ENCODE results near the gene PDIA5. TPM values are rescaled to one million over a fixed set of nuclear protein-coding genes. Genes with fewer than 3 reads are reported as not detected.
A peak's percentile ranks its signal among the peaks of the same experiment; 100 is the strongest.

PDIA5 gene
- total RNA-seq, 1 experiment from 2014 or later, result 41.5 TPM

- H3K27ac Mint-ChIP-seq, result 0 out of 2 replicates have a peak overlapping the region, but pooled peaks have one; percentile 5
- H3K36me3 Mint-ChIP-seq, result no peaks in the 10 kb centered on the region
- DNase-seq (ENCODE audit: low spot score) (no peak), ATAC-seq (no peak)
- H3K4me3 Mint-ChIP-seq, result no peak overlapping the region
- TF ChIP-seq PREB (CRISPR knock-in tag; IDR thresholded peaks at IDR 0.05; ENCODE audit: borderline replicate concordance), result no peak
- TF ChIP-seq ZNF425 (CRISPR knock-in tag; conservative IDR thresholded peaks at IDR 0.05), result no peak
- TF ChIP-seq ZNF396 (CRISPR knock-in tag; IDR thresholded peaks at IDR 0.05; ENCODE audit: borderline replicate concordance), result no peak
- TF ChIP-seq ZNF317 (CRISPR knock-in tag; IDR thresholded peaks at IDR 0.05; ENCODE audit: borderline replicate concordance, low read depth), result no peak
- peaks cover 28% of the 10 kb centered on the region for H3K4me1 Mint-ChIP-seq
- H3K27me3 Mint-ChIP-seq (ENCODE audit: low read depth), result no peaks in the 10 kb centered on the region
- no peaks in the 10 kb centered on the region for H3K9me3 Mint-ChIP-seq
- ChIA-PET CTCF (interaction anchor here (1.5 kb wide), 1 partner anchor 132 kb away, joined by 3 read pairs; no protein-coding TSS in a partner anchor), POLR2A (no interaction called here)
Measured at GRCh38 chr3:123075359-123075758, 8.5 kb downstream of the PDIA5 start.

GRCh38 chr3:123076112-123076495 is 9.3 kb downstream of the PDIA5 start:
- no peaks in the 10 kb centered on the region; the same call in 1 of the 2 replicates for H3K36me3 Mint-ChIP-seq
- peaks cover 22% of the 10 kb centered on the region for H3K4me1 Mint-ChIP-seq
- POLR2A ChIA-PET, result no interaction called here
- ATAC-seq (no peak), DNase-seq (ENCODE audit: low spot score) (no peak)
- no peaks in the 10 kb centered on the region for H3K27me3 Mint-ChIP-seq (ENCODE audit: low read depth)
- CTCF ChIA-PET, result interaction anchor here (1.5 to 1.8 kb wide), 2 partner anchors 8 to 133 kb away, joined by 3 to 9 read pairs; no protein-coding TSS in a partner anchor
- no peak overlapping the region for H3K27ac Mint-ChIP-seq
- H3K4me3 Mint-ChIP-seq, result no peak overlapping the region
- TF ChIP-seq ZNF219 (CRISPR knock-in tag; IDR thresholded peaks at IDR 0.05; ENCODE audit: borderline replicate concordance), result no peak
- no peak for TF ChIP-seq AR (CRISPR knock-in tag; IDR thresholded peaks at IDR 0.05)
- H3K9me3 Mint-ChIP-seq, result no peaks in the 10 kb centered on the region

DNA sequence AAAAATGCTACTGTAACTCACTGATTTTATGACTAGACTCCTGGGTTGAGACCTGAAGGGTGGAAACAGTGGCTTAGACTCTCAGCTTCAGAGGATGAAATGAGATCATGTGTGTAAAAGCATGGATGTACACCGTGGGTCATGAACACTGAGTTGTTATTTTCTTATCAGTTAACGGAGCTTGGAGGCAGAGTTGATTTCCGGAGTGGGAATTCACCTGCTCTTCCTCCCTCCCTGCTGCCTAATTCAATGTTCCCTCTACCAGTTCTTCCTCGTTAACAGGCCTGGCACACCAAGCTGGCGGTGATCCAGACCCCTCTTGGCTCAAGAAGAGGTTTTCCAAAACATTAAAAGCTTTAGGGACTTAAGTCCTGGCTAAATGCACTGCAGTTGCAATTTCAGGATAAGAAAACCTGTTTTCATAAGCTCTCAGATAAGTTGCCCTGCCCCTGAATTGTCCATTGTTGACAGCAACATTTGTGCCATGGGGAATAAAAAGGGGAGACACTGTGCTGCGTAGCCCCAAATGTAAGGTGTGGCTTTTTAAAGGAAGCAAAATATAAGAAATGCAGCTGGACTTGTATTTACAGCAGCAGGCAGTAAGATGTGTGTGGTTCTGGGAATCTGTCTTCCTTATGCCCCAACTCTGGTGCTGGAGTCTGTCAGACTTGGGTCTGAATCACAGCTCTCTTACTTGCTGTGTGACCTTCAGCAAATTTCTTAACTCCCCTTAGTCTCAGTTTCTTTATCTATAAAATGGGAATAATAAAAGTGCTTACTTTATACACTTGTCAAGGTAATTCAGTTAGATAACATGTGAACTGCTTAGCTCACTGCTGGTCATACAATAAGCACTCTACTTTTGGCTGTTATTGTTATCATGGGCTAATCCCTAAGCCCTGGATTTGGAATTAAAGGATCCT is 9.9 kb downstream of the PDIA5 start:
- Mint-ChIP-seq H3K4me3 (no peak overlapping the region), H3K27ac (no peak overlapping the region), H3K36me3 (no peaks in the 10 kb centered on the region; the same call in 1 of the 2 replicates), H3K4me1 (peaks cover 21% of the 10 kb centered on the region), H3K27me3 (ENCODE audit: low read depth) (no peaks in the 10 kb centered on the region), H3K9me3 (no peaks in the 10 kb centered on the region)
- DNase-seq (ENCODE audit: low spot score) (no peak), ATAC-seq (no peak)
- CTCF ChIA-PET, result interaction anchor here (1.5 to 1.8 kb wide), 2 partner anchors 9 to 133 kb away, joined by 3 to 9 read pairs; no protein-coding TSS in a partner anchor
- POLR2A ChIA-PET, result interaction anchor here (1.4 kb wide), 1 partner anchor 8 kb away, joined by 3 read pairs; no protein-coding TSS in a partner anchor
- no peak for TF ChIP-seq KAT7 (CRISPR knock-in tag; IDR thresholded peaks at IDR 0.05; ENCODE audit: borderline replicate concordance)
- TF ChIP-seq, protein P1, sequence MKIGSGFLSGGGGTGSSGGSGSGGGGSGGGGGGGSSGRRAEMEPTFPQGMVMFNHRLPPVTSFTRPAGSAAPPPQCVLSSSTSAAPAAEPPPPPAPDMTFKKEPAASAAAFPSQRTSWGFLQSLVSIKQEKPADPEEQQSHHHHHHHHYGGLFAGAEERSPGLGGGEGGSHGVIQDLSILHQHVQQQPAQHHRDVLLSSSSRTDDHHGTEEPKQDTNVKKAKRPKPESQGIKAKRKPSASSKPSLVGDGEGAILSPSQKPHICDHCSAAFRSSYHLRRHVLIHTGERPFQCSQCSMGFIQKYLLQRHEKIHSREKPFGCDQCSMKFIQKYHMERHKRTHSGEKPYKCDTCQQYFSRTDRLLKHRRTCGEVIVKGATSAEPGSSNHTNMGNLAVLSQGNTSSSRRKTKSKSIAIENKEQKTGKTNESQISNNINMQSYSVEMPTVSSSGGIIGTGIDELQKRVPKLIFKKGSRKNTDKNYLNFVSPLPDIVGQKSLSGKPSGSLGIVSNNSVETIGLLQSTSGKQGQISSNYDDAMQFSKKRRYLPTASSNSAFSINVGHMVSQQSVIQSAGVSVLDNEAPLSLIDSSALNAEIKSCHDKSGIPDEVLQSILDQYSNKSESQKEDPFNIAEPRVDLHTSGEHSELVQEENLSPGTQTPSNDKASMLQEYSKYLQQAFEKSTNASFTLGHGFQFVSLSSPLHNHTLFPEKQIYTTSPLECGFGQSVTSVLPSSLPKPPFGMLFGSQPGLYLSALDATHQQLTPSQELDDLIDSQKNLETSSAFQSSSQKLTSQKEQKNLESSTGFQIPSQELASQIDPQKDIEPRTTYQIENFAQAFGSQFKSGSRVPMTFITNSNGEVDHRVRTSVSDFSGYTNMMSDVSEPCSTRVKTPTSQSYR (CRISPR knock-in tag; IDR thresholded peaks at IDR 0.05), result no peak
- no peak for TF ChIP-seq GABPB1 (CRISPR knock-in tag; IDR thresholded peaks at IDR 0.05)
- TF ChIP-seq MYBL2 (CRISPR knock-in tag; IDR thresholded peaks at IDR 0.05), result no peak
- TF ChIP-seq ERG (CRISPR knock-in tag; IDR thresholded peaks at IDR 0.05), result no peak
- no peak for TF ChIP-seq ZNF232 (CRISPR knock-in tag; IDR thresholded peaks at IDR 0.05)
- no peak for TF ChIP-seq TP53 (CRISPR knock-in tag; IDR thresholded peaks at IDR 0.05)
- TF ChIP-seq CDX4 (CRISPR knock-in tag; IDR thresholded peaks at IDR 0.05; ENCODE audit: borderline replicate concordance), result no peak
- no peak for TF ChIP-seq CREM (CRISPR knock-in tag; IDR thresholded peaks at IDR 0.05)
- no peak for TF ChIP-seq IRF1 (CRISPR knock-in tag; IDR thresholded peaks at IDR 0.05)
- no peak for TF ChIP-seq ZNF317 (CRISPR knock-in tag; IDR thresholded peaks at IDR 0.05; ENCODE audit: borderline replicate concordance, low read depth)
- TF ChIP-seq ZNF396 (CRISPR knock-in tag; IDR thresholded peaks at IDR 0.05; ENCODE audit: borderline replicate concordance), result no peak

All from WTC11 (cell line).